HFF-Myc (cell line): ENCODE results near the gene ZNF512B.
"Not testable (repeated sequence)": the region's sequence is repeated elsewhere in the genome, so short reads cannot be mapped to it uniquely, and the experiment has no call there.

Source experiments
- DNase-seq: peaks from one replicate; pipeline ENCODE4 v3.0.0-alpha.2; 2011; ENCODE audit warnings: low read depth; ENCODE audit errors: extremely low read depth
- H3K4me3 ChIP-seq: replicated peaks from 2 replicates; pipeline ENCODE4 v1.5.1; 2011; ENCODE audit warnings: low read depth, mild to moderate bottlenecking, control low read depth, low read length
- CTCF ChIP-seq: IDR thresholded peaks from 2 replicates; pipeline ENCODE4 v1.5.1; 2012; ENCODE audit warnings: mild to moderate bottlenecking, low read depth, low read length, control low read depth; ENCODE audit errors: missing control alignments

ZNF512B gene

GRCh38 chr20:63976980-63977738, 7.4 kb upstream of the ZNF512B start:
- DNase-seq, result no peak
- no peak for TF ChIP-seq CTCF
- no peak overlapping the region for H3K4me3 ChIP-seq

- DNase-seq, H3K4me3 ChIP-seq: not testable (repeated sequence)
Observed at GRCh38 chr20:63976511-63976910, 6.8 kb upstream of the ZNF512B start.

- no peak overlapping the region for H3K4me3 ChIP-seq
- no peak for DNase-seq
- TF ChIP-seq CTCF, result no peak
Observed at GRCh38 chr20:63974402-63975200, 4.9 kb upstream of the ZNF512B start.

GRCh38 chr20:63973636-63974401, 4.1 kb upstream of the ZNF512B start:
- H3K4me3 ChIP-seq, result peak overlapping the region; percentile 42
- DNase-seq, result peak; percentile 56
- TF ChIP-seq CTCF, result peak; percentile 99

GRCh38 chr20:63973160-63973479, 3.4 kb upstream of the ZNF512B start:
- no peak for TF ChIP-seq CTCF
- no peak overlapping the region for H3K4me3 ChIP-seq
- no peak for DNase-seq

DNA sequence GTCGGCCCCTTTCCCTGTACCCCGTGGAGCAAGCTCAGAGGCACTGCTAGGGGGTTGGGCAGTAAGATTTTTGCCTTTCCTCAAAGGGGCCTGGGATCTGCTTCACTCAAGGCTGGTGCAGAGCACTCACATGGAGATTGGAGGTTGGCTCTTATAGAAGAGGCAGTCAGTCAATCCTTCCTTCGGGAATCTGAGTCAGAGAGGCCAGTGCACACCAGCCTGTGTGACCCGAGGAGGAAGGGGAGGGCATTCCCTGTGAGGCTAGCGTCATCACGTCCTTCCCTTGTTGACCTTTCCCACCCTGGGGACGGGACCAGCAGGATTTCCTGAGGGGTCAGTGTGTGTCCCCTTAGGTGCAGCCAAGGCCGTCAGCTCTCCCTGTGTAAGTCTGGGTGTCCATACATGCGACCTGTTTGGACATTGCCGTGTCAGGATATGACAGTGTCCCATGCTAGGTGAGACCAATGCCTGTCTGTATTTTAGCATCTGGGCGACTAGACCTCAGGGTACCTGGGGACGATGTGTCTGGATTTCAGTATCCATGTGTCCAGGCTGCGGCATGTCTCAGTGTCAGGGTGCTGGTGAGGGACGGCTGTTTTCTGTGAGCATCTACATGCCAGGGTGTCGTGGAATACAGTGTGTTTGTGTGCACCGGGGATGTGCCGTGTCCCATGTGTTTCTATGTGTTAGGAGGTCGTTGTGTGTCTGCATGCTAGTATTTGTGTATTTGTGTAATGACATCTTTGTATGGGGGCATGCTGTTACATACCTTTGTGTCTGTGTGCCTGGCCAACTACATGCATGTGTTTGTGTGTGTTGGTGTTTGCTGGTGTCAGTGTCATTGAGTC, 2.8 kb upstream of the ZNF512B start:
- H3K4me3 ChIP-seq, result no peak overlapping the region
- no peak for DNase-seq
- no peak for TF ChIP-seq CTCF

- DNase-seq, H3K4me3 ChIP-seq: not testable (repeated sequence)
Observed at GRCh38 chr20:63971960-63972311, 2.2 kb upstream of the ZNF512B start.
